Vagina (tissue), 2 donors: ENCODE data around the gene NUP93.

Source experiments
- CTCF ChIP-seq, 3 experiments: fragments of 450-650 bp in 2 of 3; fragments of 200-600 bp in 1 of 3; sonication (generic) in 1 of 3; IDR thresholded peaks; one replicate each; pipeline ENCODE4 v1.5.1; 2017 to 2019; ENCODE audit warnings: antibody characterized with exemption in 3 of 3, mild to moderate bottlenecking in 2 of 3, moderate library complexity in 2 of 3
- POLR2AphosphoS5 ChIP-seq, 2 donors: sonication (generic); formaldehyde crosslinking; IDR thresholded peaks; one replicate each; pipeline ENCODE4 v1.9.0; 2017; ENCODE audit warnings: antibody characterized with exemption in 2 of 2, mild to moderate bottlenecking in 2 of 2, low read depth in 1 of 2; ENCODE audit not compliant: insufficient read depth in 1 of 2

DNA sequence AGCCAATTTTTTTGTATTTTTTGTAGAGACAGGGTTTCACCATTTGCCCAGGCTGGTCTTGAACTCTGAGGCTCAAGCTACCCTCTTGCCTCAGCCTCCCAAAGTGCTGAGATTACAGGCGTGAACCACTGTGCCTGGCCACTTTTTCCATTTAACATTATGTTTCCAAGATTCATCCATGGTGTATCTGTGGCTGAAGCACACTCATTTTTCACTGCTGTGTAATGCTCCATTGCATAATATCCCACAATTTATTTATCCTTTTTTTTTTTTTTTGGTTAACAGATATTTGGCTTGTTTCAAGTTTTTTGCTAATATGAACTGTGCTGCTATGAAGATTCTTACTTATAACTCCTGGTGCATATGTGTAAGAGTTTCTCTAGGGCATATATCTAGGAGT, 1.9 kb upstream of the NUP93 start:
- TF ChIP-seq CTCF (IDR thresholded peaks at IDR 0.05) (no peak), POLR2AphosphoS5 (IDR thresholded peaks at IDR 0.05; ENCODE audit: insufficient read depth in 1 of 2, low read depth in 1 of 2) (no peak)
